GM23338 (cell line): ENCODE results near the gene DNASE1L1. TPM values are rescaled to one million over a fixed set of nuclear protein-coding genes. Genes with fewer than 3 reads are reported as not detected.

Experiments
- ATAC-seq: fragments of 200-7000 bp; cut with Tn5 transposase; 3 replicates; pipeline ENCODE4 v1.9.1; 2020
- DNase-seq: peaks from one replicate; pipeline ENCODE4 v3.0.0-alpha.2; 2015; ENCODE audit warnings: low spot score
- H2AFZ ChIP-seq: fragments of 200-600 bp; sonication (generic); 2 replicates; pipeline ENCODE4 v1.8.0; 2016; ENCODE audit warnings: antibody characterized with exemption, mild to moderate bottlenecking, moderate library complexity
- H3F3A ChIP-seq: fragments of 200-600 bp; sonication (generic); replicated peaks from 2 replicates; pipeline ENCODE4 v1.8.0; 2017; ENCODE audit warnings: antibody characterized with exemption, mixed run types, low read depth
- H3K27ac ChIP-seq: fragments of 200-600 bp; sonication (generic); 2 replicates; pipeline ENCODE4 v1.6.1; 2016; ENCODE audit warnings: low read depth
- H3K27me3 ChIP-seq: fragments of 200-600 bp; sonication (generic); 2 replicates; pipeline ENCODE4 v1.8.0; 2016; ENCODE audit warnings: mild to moderate bottlenecking, mixed run types, moderate library complexity; ENCODE audit not compliant: insufficient read depth
- H3K36me3 ChIP-seq: fragments of 200-600 bp; sonication (generic); 2 replicates; pipeline ENCODE4 v1.8.0; 2016; ENCODE audit warnings: mild to moderate bottlenecking; ENCODE audit not compliant: insufficient read depth
- H3K4me1 ChIP-seq: fragments of 200-600 bp; sonication (generic); 2 replicates; pipeline ENCODE4 v1.8.0; 2016; ENCODE audit warnings: mild to moderate bottlenecking, moderate library complexity; ENCODE audit not compliant: insufficient read depth
- H3K4me2 ChIP-seq: fragments of 200-600 bp; sonication (generic); 2 replicates; pipeline ENCODE4 v1.7.1; 2017; ENCODE audit warnings: mixed run types
- H3K4me3 ChIP-seq: fragments of 200-600 bp; sonication (generic); 2 replicates; pipeline ENCODE4 v1.6.1; 2016; ENCODE audit warnings: mixed run types
- H3K79me2 ChIP-seq: fragments of 200-600 bp; sonication (generic); replicated peaks from 2 replicates; pipeline ENCODE4 v1.8.0; 2017; ENCODE audit warnings: mild to moderate bottlenecking; ENCODE audit not compliant: insufficient read depth
- H3K9me2 ChIP-seq: fragments of 200-600 bp; sonication (generic); 2 replicates; pipeline ENCODE4 v1.8.0; 2017; ENCODE audit not compliant: insufficient read depth
- H4K20me1 ChIP-seq: fragments of 200-600 bp; sonication (generic); replicated peaks from 2 replicates; pipeline ENCODE4 v1.8.0; 2017; ENCODE audit warnings: mild to moderate bottlenecking; ENCODE audit not compliant: insufficient read depth
- H3K27ac Mint-ChIP-seq: 2 replicates; pipeline ENCODE4 v1.8.0; 2020; ENCODE audit warnings: inconsistent platforms, mild to moderate bottlenecking, moderate library complexity, mixed read lengths
- H3K27me3 Mint-ChIP-seq: 3 replicates; pipeline ENCODE4 v1.8.0; 2022; ENCODE audit warnings: low read depth, mild to moderate bottlenecking, moderate library complexity, mixed read lengths, inconsistent platforms; ENCODE audit not compliant: insufficient read depth, poor library complexity
- H3K36me3 Mint-ChIP-seq: 3 replicates; pipeline ENCODE4 v1.8.0; 2021; ENCODE audit warnings: low read depth, mild to moderate bottlenecking, inconsistent platforms, moderate library complexity, mixed read lengths
- H3K4me1 Mint-ChIP-seq: 3 replicates; pipeline ENCODE4 v1.8.0; 2020; ENCODE audit warnings: mild to moderate bottlenecking, inconsistent platforms, mixed read lengths
- H3K4me3 Mint-ChIP-seq: 3 replicates; pipeline ENCODE4 v1.8.0; 2021; ENCODE audit warnings: moderate library complexity, mild to moderate bottlenecking, inconsistent platforms, mixed read lengths
- H3K9me3 Mint-ChIP-seq: 3 replicates; pipeline ENCODE4 v1.8.0; 2020; ENCODE audit warnings: moderate library complexity, mild to moderate bottlenecking, inconsistent platforms, mixed read lengths
- CTCF ChIP-seq, 2 experiments: fragments of 200-600 bp in 1 of 2; sonication (generic) in 1 of 2; conservative IDR thresholded peaks; 2 replicates each; pipeline versions ENCODE4 v1.5.1 to v1.6.1; 2016 to 2017; ENCODE audit warnings: antibody characterized with exemption in 2 of 2, low read depth in 2 of 2, mild to moderate bottlenecking in 2 of 2, moderate library complexity in 1 of 2
- EZH2 ChIP-seq: fragments of 200-600 bp; sonication (generic); IDR thresholded peaks from one replicate; pipeline ENCODE4 v1.8.0; 2017; ENCODE audit warnings: antibody characterized with exemption, mild to moderate bottlenecking, low read depth; ENCODE audit not compliant: unreplicated experiment
- JUNB ChIP-seq: IDR thresholded peaks from one replicate; pipeline ENCODE4 v1.6.1; 2016; ENCODE audit warnings: antibody characterized with exemption; ENCODE audit not compliant: unreplicated experiment
- REST ChIP-seq: IDR thresholded peaks from one replicate; pipeline ENCODE4 v1.6.1; 2018; ENCODE audit warnings: antibody characterized with exemption; ENCODE audit not compliant: unreplicated experiment
- STAT1 ChIP-seq: IDR thresholded peaks from one replicate; pipeline ENCODE4 v1.6.1; 2016; ENCODE audit warnings: antibody characterized with exemption; ENCODE audit not compliant: unreplicated experiment
- ZNF114 ChIP-seq: fragments of 250-450 bp; sonication (Bioruptor Pico); IDR thresholded peaks from 2 replicates; pipeline ENCODE4 v1.5.0; 2020; ENCODE audit warnings: mild to moderate bottlenecking, moderate library complexity
- ZNF331 ChIP-seq: fragments of 250-450 bp; sonication (Bioruptor Pico); IDR thresholded peaks from 2 replicates; pipeline ENCODE4 v1.5.0; 2020; ENCODE audit warnings: low read depth, mild to moderate bottlenecking, moderate library complexity
- ZNF462 ChIP-seq: fragments of 250-450 bp; sonication (Bioruptor Pico); IDR thresholded peaks from 2 replicates; pipeline ENCODE4 v1.5.0; 2020; ENCODE audit warnings: mild to moderate bottlenecking, moderate library complexity
- polyA plus RNA-seq: library from polyadenylated mRNA; unstranded; fragments of >200 nt; fragmentation: Nextera tagmentation; extraction: Ambion mirVana; gene quantifications from 2 replicates; pipeline ENCODE4 v1.2.1, GENCODE V29; 2016
- total RNA-seq: library from RNA; depleted of rRNA; stranded (reverse); fragments of >200 nt; shearing (Covaris generic); gene quantifications from 2 replicates; pipeline ENCODE4 v1.2.3, GENCODE V29; 2014

DNASE1L1 gene
- total and polyA plus RNA-seq, 2 experiments from 2014 or later, result 3.3 to 16.1 TPM

- no peak for TF ChIP-seq ZNF462 (CRISPR knock-in tag)
- no peak for TF ChIP-seq ZNF331
- no peak for TF ChIP-seq JUNB
- no peak for TF ChIP-seq REST
Measured at GRCh38 chrX:154376774-154377173, 32.3 kb downstream of the DNASE1L1 start (continued).

- H3K4me1 Mint-ChIP-seq, result peaks cover 7% of the 10 kb centered on the region; the same call in 1 of the 3 replicates
- peaks cover 4% of the 10 kb centered on the region; the same call in 1 of the 2 replicates for H3K4me1 ChIP-seq
- H3K27ac ChIP-seq, result no peak overlapping the region
- H3K9me3 Mint-ChIP-seq, result no peaks in the 10 kb centered on the region
- no peak for TF ChIP-seq JUNB
- no peak for TF ChIP-seq ZNF331
- no peak for TF ChIP-seq CTCF (conservative IDR thresholded peaks at IDR 0.05; ENCODE audit: low read depth in 2 of 2)
- no peak for TF ChIP-seq STAT1
- TF ChIP-seq ZNF114 (CRISPR knock-in tag), result no peak
- TF ChIP-seq EZH2, result no peak
- H2AFZ ChIP-seq, result no peak overlapping the region
- H4K20me1 ChIP-seq, result no peaks in the 10 kb centered on the region
- DNase-seq, result no peak
- no peaks in the 10 kb centered on the region for H3K27me3 ChIP-seq
- no peaks in the 10 kb centered on the region for H3K9me2 ChIP-seq
- no peaks in the 10 kb centered on the region for H3K36me3 ChIP-seq
- H3K36me3 Mint-ChIP-seq, result peaks cover 9% of the 10 kb centered on the region
- 0 out of 2 replicates have a peak overlapping the region, but pooled peaks have one; percentile 71 for H3K4me2 ChIP-seq
- peaks cover 9% of the 10 kb centered on the region for H3K27me3 Mint-ChIP-seq
- no peak for ATAC-seq
- peak overlapping the region; percentile 46; the same call in 1 of the 2 replicates for H3K4me3 ChIP-seq
- no peak overlapping the region for H3K27ac Mint-ChIP-seq
- H3K4me3 Mint-ChIP-seq, result peak overlapping the region; percentile 49
- H3F3A ChIP-seq, result 0 out of 2 replicates have a peak, but pooled peaks cover 3% of the 10 kb centered on the region
- H3K79me2 ChIP-seq, result peaks cover 17% of the 10 kb centered on the region
Measured at GRCh38 chrX:154375156-154375504, 33.9 kb downstream of the DNASE1L1 start.
